Gastroesophageal sphincter (tissue), 3 donors: ENCODE results near the gene GSK3B.

ENCODE experiments used
- CTCF ChIP-seq, 4 experiments: fragments of 200-600 bp in 2 of 4; fragments of 450-650 bp in 2 of 4; sonication (generic) in 1 of 4; IDR thresholded peaks; one replicate each; pipeline ENCODE4 v1.5.1; 2017 to 2019; ENCODE audit warnings: antibody characterized with exemption in 4 of 4, mild to moderate bottlenecking in 2 of 4, moderate library complexity in 2 of 4
- EP300 ChIP-seq: sonication (generic); formaldehyde crosslinking; IDR thresholded peaks from one replicate; pipeline ENCODE4 v1.6.1; 2017; ENCODE audit warnings: antibody characterized with exemption, mild to moderate bottlenecking
- POLR2A ChIP-seq, 2 donors: fragments of 450-650 bp; IDR thresholded peaks; one replicate each; pipeline ENCODE4 v1.6.1; 2017; ENCODE audit warnings: antibody characterized with exemption in 2 of 2, mild to moderate bottlenecking in 2 of 2, moderate library complexity in 1 of 2
- POLR2AphosphoS5 ChIP-seq: sonication (generic); formaldehyde crosslinking; IDR thresholded peaks from one replicate; pipeline ENCODE4 v1.6.1; 2017; ENCODE audit warnings: antibody characterized with exemption

GRCh38 chr3:119800844-119801243 is 293.4 kb downstream of the GSK3B start:
- TF ChIP-seq CTCF (IDR thresholded peaks at IDR 0.05) (no peak), POLR2A (IDR thresholded peaks at IDR 0.05) (no peak), POLR2AphosphoS5 (no peak), EP300 (no peak)
